Measurements from ENCODE around the gene PRIMPOL. TPM values are rescaled to one million over a fixed set of nuclear protein-coding genes. Genes with fewer than 3 reads are reported as not detected.
"Not testable (repeated sequence)": the region's sequence is repeated elsewhere in the genome, so short reads cannot be mapped to it uniquely, and the experiment has no call there.

Gene PRIMPOL
- total RNA-seq, 1 donor from 2014 or later, result 48.0 TPM

DNA sequence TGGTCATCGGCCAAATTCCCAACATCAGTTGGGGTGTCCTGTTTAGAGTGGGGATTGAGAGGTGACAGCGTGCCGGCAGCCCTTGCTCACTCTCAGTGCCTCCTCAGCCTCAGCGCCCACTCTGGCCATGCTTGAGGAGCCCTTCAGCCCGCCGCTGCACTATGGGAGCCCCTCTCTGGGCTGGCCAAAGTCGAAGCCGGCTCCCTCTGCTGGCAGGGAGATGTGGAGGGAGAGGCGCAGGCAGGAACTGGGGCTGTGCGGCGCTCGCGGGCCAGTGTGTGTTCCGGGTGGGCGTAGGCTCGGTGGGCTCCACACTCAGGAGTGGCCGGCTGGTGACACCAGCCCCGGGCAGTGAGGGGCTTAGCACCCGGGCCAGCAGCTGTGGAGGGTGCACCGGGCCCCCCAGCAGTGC, 91.4 kb downstream of the PRIMPOL start:
- no peaks in the 10 kb centered on the region for H3K36me3 ChIP-seq (ENCODE audit: control insufficient read depth in 3 of 3, insufficient read depth in 3 of 3, low read length in 3 of 3)
- no peak overlapping the region for H3K9ac ChIP-seq (ENCODE audit: low read depth in 1 of 3, low read length in 3 of 3)
- H3K27me3 ChIP-seq (ENCODE audit: control insufficient read depth in 3 of 3, insufficient read depth in 3 of 3, low read length in 3 of 3), result no peaks in the 10 kb centered on the region
- H3K27ac ChIP-seq (ENCODE audit: low read depth, low read length), result no peak overlapping the region
- peaks cover 2 to 7% (median 2%) of the 10 kb centered on the region in 3 donors for H3K4me1 ChIP-seq (ENCODE audit: control insufficient read depth in 3 of 3, insufficient read depth in 3 of 3, low read length in 3 of 3)
- no peak overlapping the region for H3K4me3 ChIP-seq (ENCODE audit: low read length in 3 of 3)
- no peaks in the 10 kb centered on the region for H3K9me3 ChIP-seq (ENCODE audit: control insufficient read depth in 3 of 3, low read length in 3 of 3)

GRCh38 chr4:184741651-184742050, 92.1 kb downstream of the PRIMPOL start:
- not testable (repeated sequence) for H3K27ac ChIP-seq (ENCODE audit: low read depth, low read length); H3K4me3 ChIP-seq (ENCODE audit: low read length in 3 of 3); H3K9me3 ChIP-seq (ENCODE audit: control insufficient read depth in 3 of 3, low read length in 3 of 3); H3K27me3 ChIP-seq (ENCODE audit: control insufficient read depth in 3 of 3, insufficient read depth in 3 of 3, low read length in 3 of 3); H3K9ac ChIP-seq (ENCODE audit: low read depth in 1 of 3, low read length in 3 of 3); H3K36me3 ChIP-seq (ENCODE audit: control insufficient read depth in 3 of 3, insufficient read depth in 3 of 3, low read length in 3 of 3)
- peaks cover 8 to 14% (median 9%) of the 10 kb centered on the region in 3 donors for H3K4me1 ChIP-seq (ENCODE audit: control insufficient read depth in 3 of 3, insufficient read depth in 3 of 3, low read length in 3 of 3)

GRCh38 chr4:184743650-184744049, 94.1 kb downstream of the PRIMPOL start:
- Histone ChIP-seq H3K27me3 (ENCODE audit: control insufficient read depth in 3 of 3, insufficient read depth in 3 of 3, low read length in 3 of 3) (no peaks in the 10 kb centered on the region), H3K9me3 (ENCODE audit: control insufficient read depth in 3 of 3, low read length in 3 of 3) (no peaks in the 10 kb centered on the region), H3K36me3 (ENCODE audit: control insufficient read depth in 3 of 3, insufficient read depth in 3 of 3, low read length in 3 of 3) (no peaks in the 10 kb centered on the region), H3K9ac (ENCODE audit: low read depth in 1 of 3, low read length in 3 of 3) (no peak overlapping the region), H3K27ac (ENCODE audit: low read depth, low read length) (no peak overlapping the region), H3K4me3 (ENCODE audit: low read length in 3 of 3) (no peak overlapping the region), H3K4me1 (ENCODE audit: control insufficient read depth in 3 of 3, insufficient read depth in 3 of 3, low read length in 3 of 3) (peaks cover 26 to 33% (median 28%) of the 10 kb centered on the region in 3 donors)

DNA sequence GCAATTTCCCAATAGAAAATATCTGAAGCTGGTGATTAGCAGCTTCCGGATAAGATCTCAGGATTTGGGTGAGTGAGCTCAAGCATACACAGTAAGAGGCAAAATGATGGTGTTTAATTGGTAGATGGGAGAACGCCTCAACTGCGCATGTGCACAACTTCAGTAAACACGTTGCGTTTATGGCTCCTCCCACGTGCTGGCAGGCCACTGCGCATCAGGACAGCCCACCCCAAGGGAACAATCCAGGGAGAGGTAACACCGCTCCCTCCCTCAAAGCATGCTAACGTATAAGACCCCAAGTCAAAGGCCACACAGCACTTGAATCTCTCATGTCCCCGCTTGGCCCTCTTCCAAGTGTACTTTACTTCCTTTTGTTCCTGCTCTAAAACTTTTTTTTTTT, 94.7 kb downstream of the PRIMPOL start:
- Histone ChIP-seq H3K4me1 (ENCODE audit: control insufficient read depth in 3 of 3, insufficient read depth in 3 of 3, low read length in 3 of 3) (peaks cover 26 to 33% (median 32%) of the 10 kb centered on the region in 3 donors), H3K9me3 (ENCODE audit: control insufficient read depth in 3 of 3, low read length in 3 of 3) (no peaks in the 10 kb centered on the region), H3K27me3 (ENCODE audit: control insufficient read depth in 3 of 3, insufficient read depth in 3 of 3, low read length in 3 of 3) (no peaks in the 10 kb centered on the region), H3K9ac (ENCODE audit: low read depth in 1 of 3, low read length in 3 of 3) (no peak overlapping the region), H3K27ac (ENCODE audit: low read depth, low read length) (no peak overlapping the region), H3K4me3 (ENCODE audit: low read length in 3 of 3) (no peak overlapping the region), H3K36me3 (ENCODE audit: control insufficient read depth in 3 of 3, insufficient read depth in 3 of 3, low read length in 3 of 3) (no peaks in the 10 kb centered on the region)

Other genes with a start within 250 kb of the PRIMPOL start
- gene IRF2, start 175.2 kb upstream of the PRIMPOL start, total RNA-seq, result 18.8 TPM
- gene CASP3, start 291 bp upstream of the PRIMPOL start, total RNA-seq, result 29.7 TPM
- 6.8 TPM for gene CENPU, start 84.4 kb downstream of the PRIMPOL start, total RNA-seq
- gene ACSL1, start 176.2 kb downstream of the PRIMPOL start, total RNA-seq, result 123 TPM

Measured in skeletal muscle tissue (tissue), 4 donors.